Stimulated activated CD8-positive, alpha-beta memory T cell treated with anti-CD3 and anti-CD28 coated beads, Interleukin-4, amount 100 ng/mL, for 24 hours (primary cell): ENCODE measurements around the gene TRAF4.
"Not testable (repeated sequence)": the region's sequence is repeated elsewhere in the genome, so short reads cannot be mapped to it uniquely, and the experiment has no call there.

Experiments used
- DNase-seq: peaks from one replicate; pipeline ENCODE4 v3.0.0-alpha.2; 2020; ENCODE audit warnings: low read depth

Gene TRAF4

DNA sequence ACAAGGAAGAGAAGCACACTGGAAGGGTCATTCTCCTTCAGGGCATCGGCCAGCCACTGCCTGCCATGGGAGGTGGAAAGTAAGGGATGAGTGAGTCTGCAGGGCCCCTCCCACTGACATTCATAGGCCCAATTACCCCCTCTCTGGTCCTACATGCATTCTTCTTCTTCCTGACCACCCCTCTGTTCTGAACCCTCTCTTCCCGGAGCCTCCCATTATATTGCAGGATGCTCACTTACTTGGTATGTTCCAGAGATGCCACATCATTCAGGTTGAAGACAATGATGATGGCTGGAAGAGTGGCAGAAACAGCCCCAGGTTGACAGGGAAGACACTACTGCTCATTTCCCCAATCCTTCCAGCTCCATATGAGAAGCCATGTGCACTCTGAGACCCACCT is 28.6 kb upstream of the TRAF4 start:
- DNase-seq: no peak

DNA sequence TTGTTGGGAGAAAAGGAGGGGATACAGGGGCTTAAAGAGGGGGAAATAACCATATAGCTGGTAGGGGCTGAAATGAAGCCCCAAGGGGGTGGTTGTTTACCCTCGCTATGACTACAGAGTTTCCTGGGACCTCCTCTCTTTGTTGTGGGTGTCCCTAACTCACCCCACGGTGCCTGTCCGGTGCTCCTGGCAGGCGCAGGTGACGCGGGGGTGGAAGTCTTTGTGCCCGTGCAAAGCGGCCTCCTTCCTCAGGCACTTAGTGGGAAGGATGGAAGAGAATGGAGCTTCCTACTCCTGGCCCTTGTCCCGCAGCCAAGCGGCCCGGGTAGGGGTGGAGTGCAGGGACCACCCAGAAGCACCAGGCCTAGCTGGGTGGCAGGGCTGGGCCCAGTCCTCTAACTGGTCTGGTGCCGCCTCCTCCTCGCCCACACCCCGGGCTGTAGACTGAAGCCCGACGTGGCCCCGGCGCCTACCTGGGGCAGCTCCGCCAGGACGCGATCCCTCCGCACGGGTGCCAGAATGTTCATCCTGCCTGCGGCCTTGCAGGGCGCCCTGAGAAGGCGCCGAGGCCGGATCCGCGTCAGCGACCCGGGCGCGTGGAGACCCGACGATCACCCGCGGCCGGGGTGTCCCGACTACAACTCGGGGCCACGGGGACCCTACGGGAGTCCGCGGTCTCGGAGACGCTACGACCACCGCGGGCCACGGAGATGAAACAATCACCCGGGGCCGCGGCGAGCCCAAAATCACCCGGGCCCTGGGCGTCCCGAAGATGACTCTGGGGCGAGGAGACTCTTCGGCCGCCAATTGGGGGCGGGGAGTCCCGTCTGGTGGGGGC is 26.9 kb upstream of the TRAF4 start:
- DNase-seq: no peak

DNA sequence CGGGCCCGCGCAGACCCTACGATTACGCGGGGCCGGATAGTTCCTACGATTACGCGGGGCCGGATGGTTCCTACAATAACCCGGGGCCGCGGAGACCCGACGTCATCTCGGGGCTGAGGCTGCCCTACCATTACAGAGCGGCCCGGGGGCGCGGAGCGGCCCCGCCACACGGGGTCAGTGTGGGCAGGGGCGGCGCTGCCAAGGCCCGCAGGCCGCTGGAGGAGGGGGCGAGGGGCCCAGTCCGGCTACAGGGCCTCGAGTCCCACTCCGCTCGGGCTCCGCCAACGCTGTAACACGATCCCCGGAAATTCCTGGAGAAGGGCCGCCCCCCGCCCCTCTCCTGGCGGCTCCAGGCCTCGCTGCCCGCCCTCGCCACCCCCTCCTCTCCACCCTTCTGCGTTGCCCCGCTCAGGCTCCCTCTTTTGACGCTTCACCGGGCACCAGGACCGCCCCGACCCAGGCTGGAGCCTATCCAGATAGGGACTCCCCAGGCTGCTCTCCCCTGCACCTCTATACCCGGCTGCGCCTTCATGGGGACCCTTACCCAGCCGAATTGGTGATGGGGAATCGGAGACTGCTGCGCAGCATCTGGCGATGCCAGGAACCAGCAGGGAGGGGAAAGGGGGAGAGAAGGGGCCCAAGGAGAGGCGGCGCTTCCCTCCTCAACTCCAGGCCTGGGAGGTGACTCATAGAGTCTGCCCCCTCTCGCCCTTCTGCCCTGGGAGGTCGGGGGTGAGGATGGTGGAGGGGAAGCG is 26.1 kb upstream of the TRAF4 start, which contains the start of gene RAB34:
Gene RAB34, minus strand, starts transcription at position 291 of the 755 bp plus-strand sequence. CDS start 602 bp downstream, outside the sequence.
- DNase-seq: no peak

DNA sequence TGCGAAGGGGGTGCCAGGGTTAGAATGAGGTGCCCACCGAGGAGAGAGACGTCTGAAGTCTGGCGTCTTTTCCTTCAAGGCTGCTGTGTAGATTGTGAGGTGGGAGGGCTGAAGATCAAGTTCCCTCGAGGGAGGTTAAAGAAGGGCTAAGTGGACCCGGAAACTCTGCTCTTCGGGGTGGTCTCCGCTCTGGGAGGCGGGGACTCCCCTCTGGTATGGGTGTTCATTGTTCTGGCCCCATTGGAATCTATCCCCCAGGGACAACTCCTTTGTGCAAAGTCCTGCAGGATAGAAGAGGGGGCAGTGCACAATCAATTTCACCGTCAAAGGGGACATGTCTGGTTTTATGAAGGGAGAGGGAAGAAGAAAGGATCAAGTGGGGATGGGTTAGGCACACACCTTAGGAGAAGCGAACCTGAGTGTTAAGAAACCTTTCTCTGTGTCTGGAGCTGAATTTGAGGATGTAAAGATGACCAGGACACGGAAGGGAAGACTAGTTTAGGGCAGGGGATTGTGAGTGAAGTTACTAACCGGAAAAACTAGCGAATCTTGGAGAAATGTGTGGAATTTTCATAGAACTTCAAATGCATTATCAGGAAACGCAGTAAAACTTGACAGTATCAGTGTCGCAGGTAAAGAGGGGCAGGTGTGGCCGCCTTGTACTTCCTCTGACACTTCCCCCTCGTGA is 25.3 kb upstream of the TRAF4 start:
- DNase-seq: no peak

DNA sequence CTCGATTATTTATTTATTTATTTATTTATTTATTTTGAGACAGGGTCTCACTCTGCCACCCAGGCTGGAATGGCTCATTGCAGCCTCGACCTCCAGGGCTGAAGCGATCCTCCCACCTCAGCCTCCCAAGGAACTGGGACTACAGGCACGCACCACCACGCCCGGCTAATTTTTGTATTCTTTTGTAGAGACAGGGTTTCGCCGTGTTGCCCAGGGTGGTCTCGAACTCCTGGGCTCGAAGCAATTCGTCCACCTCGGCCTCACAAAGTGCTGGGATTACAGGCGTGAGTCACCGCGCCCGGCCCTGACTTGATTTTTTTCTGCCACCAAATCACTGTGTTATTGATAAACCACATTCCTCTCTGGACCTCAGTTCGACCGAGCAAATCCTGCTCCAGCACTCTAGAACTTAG is 24.8 kb upstream of the TRAF4 start:
- no peak for DNase-seq

DNA sequence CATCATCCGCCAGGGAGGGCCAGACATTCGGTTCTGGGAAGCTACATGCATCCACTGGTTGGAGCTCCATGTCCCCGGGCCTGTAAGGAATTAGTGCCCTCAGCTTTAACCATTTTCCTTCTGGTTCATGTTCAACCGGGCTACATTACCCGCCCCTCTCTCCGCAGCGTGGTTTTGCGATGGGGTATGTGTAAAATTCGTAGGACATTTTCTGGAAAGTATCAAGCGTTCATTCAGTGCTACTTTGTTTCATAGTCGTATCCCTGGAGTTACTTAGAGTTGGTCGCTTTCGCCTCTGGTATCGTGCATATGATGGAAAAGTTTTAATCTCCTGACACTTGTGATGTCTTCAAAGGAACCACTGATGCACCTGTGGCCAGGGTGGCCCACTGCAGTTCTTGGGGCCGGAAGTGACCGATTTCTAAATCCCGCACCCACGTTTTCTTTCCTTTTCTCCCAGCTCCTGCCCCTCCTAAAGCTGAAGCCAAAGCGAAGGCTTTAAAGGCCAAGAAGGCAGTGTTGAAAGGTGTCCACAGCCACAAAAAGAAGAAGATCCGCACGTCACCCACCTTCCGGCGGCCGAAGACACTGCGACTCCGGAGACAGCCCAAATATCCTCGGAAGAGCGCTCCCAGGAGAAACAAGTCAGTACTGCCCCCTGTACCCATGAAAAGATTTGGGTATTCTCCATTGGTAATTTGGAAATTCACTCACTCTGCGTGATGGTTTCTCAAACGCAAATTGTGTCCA is 23.4 kb upstream of the TRAF4 start:
- DNase-seq: no peak

DNA sequence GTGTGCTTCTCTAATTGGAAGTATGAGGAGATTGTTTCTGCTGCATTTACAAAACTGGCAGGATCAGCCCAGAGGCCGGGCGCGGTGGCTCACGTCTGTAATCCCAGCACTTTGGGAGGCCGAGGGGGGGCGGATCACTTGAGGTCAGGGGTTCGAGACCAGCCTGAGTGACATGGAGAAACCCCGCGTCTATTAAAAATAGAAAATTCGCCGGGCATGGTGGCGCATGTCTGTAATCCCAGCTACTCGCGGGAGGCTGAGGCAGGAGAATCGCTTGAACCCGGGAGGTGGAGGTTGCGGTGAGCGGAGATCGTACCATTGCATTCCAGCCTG is 22.8 kb upstream of the TRAF4 start:
- DNase-seq: not testable (repeated sequence)

DNA sequence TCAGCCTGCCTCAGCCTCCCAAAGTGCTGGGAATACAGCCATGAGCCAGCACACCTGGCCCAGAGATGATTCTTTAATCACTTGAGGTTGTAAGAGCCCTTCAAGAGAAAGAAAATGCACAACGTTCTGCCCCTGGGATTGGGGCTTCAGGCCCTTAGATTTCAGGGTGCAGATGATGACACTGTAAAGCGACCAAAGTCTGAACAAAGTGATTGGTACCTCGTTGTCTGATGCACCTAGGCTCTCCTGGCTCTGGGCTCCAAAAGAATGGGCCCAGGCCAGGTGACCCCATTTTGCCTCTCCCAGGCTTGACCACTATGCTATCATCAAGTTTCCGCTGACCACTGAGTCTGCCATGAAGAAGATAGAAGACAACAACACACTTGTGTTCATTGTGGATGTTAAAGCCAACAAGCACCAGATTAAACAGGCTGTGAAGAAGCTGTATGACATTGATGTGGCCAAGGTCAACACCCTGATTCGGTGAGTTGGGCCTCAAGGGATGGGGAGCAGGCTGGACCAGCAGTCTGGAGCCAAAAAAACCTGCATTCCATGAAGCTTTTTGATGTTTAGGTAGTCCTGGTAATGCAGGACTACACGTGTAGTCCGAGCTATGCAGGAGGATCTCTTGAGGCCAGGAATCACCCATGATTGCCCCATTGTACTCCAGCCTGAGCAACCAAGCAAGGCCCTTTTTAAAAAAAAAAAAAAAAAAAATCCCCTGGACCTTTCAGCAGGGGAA is 21.2 kb upstream of the TRAF4 start:
- no peak for DNase-seq

DNA sequence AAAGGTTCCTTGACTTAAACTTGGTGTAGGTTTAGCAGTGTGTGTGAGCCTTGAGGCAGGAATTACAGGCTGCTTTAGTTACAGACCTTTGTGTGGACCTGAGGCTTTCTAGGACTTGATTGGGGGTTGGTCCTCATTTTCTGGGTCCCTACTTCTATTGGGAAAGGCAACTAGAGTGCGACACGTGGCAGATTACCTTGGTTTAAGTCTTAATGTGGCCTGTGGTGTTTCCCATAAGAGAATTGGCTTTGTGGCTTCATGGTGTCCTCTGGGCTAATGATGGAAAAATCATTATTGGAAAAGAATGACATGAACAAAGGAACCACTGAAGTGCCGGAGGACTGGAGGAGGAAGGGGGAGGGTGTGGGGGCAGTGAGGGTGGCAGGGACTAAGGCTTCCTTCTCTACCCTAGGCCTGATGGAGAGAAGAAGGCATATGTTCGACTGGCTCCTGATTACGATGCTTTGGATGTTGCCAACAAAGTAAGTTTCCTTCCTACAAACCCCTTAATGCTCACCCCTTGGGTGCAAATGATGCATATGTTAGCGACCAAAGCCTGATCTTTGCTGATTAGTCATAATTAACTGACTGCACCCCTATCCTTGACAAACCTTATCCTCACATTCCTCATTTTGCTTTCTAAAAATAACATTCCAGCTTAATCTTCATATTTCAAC is 20.5 kb upstream of the TRAF4 start:
- DNase-seq: no peak

DNA sequence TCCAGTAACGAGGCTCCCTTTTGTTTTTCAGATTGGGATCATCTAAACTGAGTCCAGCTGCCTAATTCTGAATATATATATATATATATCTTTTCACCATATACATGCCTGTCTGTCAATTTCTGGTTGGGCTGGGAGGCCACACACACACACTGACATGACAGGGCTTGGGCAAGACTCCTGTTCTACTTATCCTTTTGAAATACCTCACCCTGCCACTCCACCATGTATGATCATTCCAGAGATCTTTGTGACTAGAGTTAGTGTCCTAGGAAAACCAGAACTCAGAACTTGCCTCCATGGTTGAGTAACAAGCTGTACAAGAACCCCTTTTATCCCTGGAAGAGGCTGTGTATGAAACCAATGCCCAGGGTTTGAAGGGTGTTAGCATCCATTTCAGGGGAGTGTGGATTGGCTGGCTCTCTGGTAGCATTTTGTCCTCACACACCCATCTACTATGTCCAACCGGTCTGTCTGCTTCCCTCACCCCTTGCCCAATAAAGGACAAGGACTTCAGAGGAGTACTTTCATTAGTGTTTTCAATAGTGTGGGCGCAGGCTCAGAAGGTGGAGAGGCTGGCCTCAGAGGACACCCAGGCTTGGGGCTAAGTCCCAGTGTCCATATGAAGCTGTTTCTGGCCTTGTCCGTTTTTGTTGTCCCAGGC is 19.8 kb upstream of the TRAF4 start:
- not testable (repeated sequence) for DNase-seq

DNA sequence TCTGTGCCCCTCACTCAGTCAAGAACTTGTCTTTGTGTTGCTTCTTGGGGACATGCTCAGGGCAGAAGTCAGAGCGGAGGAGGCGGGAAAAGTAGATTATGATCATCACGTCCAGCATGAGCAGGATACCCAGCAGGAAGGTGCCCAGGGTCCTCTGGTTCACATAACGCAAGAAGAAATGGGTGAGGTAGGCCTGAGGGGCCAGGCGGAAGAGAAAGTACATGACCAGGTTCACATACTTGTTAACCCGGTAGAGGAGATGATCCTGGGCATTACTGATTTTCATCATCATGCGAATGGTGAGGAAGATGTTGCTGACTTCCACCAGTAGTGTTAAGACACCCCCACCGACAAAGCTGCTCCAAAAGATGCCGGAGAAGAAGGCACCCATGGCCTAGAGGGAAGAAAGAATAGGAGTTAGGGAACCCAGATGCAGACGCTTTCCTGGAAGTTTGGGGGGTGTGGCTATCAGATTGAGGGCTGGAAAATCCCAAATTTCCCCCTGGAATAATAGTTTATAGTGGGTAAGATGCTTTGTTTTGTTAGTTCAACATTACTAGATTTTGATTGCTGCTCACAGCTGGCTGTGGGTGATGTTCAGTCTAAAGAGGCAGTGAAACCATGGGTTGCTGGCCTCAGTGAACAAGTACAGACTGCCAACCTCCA is 19.2 kb upstream of the TRAF4 start:
- DNase-seq: no peak

DNA sequence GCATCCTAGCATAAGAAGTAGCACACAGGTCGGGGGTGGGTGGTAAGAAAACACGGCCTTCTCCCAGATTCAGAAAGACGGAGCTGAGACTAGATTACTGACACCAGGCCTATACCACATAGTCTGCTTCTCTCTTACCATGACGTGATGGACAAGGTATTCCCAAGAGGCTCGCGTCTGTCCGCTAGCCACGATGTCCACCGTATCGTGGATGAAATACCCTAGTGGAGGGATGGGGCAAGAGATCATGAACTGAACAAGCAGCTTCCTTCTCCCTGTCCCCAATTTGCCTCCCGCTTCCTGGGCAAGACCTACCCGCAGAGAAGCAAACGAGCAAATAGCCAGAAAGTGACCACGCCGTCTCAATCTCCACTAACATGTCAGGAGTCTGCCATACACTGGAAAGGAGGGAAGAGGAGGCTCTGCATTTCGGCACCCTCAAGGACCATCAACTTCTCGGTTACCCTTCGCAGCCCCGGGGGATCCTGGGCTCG is 18.6 kb upstream of the TRAF4 start:
- DNase-seq: no peak

DNA sequence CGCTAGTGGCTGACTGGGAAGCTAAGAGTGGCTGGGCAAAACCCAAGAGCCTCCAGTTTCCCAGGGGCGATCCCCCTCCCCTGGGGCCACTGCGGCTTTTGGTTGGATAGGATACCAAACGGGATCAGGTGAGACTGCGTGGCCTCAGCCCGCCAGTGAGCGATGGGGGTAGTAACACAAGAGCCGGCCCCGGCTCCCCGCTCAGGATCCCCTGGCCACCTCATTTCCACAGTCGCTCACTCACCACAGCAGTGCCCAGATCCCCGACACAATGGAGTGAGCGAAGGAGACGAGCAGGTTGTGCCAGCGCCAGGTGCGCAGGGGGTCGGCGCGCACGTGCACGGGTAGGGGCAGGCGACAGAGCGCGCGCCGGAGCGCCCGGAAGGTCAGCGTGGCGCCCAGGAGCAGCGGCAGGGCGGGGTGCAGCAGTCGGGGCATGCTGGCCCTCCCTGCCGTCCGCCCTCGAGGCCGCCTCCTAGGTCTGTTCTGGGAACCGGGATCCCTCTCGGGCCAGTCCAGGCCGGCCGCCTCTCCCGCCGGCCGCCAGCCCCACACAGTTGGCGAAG is 18.1 kb upstream of the TRAF4 start:
- no peak for DNase-seq

DNA sequence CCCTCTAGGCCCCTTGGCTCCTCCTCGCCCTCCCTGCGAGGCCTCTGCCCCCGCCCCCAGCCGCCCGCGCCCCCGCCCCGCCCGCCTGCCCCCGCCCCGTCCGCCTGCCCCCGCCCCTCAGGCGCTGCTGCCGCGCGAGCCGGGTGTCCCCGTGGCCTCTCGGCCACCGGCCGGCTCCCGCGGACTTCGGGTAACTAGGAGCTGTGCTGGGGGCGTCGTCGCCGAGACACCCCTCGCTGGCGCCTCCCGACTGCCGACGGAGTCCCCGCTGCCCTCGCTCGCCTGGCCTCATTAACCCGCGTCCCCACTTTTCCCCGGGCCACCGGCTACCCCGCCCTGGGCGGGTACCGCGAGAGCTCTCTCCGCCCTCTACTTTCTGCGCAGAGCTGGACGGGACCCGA is 17.6 kb upstream of the TRAF4 start, which contains the start of gene TLCD1:
Gene TLCD1, minus strand, starts transcription at position 8 of the 401 bp plus-strand sequence. CDS start 136 bp downstream, outside the sequence.
- peak; percentile 64 for DNase-seq

DNA sequence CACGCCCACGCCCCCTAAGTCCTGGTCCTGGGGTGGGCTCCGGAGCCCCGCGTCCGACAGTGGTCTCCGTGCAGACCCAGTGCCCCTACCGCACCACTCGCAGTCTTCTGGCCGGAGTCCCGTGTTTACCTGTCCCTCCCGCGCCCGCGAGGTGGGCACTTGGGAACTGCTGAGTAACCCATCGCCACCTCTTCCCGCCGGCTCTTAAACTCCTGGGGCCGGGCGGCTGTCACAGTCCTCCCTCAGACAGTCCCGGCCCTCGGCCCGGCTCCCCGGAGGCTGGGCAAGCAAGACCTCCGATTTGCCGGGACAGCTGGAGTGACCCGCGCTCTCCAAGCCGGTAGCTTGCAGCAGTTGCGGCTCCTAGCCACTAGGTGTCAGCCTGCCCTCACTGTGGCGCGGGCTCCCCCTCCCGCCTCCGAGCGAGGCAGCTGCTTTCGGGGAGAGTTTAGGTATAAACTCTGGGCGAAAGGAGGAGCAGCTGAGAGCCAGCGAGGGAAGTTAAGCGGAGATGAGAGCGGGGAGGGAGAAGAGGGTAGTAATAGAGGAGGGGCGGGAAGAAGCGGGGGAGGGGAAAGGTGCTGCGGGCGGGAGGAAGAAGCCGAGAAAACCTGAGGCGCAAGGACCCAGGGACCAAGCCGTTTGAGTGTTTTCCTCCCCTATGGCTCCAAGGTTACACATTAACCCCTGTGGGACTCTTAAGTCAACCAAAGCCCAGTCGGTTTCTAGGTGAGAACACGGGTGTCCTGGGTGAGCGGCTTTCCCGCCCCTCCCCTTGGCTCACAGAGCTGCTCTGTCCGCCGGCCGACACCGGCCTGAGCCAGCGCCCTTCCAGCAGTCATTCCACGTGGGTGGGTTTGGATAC is 17.0 kb upstream of the TRAF4 start:
- peak; percentile 83 for DNase-seq

DNA sequence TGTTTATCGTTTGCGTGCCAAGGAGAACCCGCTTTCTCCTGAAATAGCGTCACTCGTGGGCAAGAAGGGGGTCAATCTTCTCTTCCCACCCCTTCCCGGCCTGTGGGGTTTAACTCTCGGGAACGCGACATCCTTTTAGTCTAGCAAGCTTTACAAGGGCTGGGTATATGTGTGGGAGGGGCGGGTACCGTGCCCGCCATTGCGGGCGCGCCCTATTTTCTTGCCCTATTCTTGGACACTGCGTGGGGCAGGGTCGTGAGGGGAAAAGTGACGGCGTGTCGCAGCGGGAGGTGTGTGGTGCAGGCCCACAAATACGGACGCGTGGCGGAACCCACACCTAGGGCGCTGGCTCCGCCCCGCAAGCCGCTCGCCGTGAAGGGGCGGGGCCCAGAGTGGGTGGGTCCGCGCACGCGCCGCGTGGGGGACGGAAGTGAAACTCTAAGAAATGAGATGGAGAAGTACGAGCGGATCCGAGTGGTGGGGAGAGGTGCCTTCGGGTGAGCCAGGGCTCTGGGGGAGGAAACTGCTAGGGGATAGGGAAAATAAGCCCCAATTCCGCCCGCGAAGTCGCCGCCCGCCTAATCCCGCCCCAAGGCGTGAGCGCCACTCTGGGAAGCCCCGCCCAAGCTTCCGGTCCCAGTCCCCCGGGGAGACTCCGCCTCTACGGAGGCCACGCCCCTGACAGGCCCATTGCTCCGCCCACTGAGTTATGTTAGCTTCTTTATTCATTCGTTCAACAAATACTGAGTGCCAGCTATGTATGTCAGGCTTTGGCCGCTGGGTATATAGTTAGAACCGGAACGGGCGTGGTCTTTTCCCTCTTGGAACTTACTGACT is 15.2 kb upstream of the TRAF4 start, which contains the start of gene NEK8:
Gene NEK8, plus strand, starts transcription at position 425 of the 837 bp plus-strand sequence. Its CDS starts 26 bp downstream, at position 451.
- DNase-seq: peak; percentile 94

DNA sequence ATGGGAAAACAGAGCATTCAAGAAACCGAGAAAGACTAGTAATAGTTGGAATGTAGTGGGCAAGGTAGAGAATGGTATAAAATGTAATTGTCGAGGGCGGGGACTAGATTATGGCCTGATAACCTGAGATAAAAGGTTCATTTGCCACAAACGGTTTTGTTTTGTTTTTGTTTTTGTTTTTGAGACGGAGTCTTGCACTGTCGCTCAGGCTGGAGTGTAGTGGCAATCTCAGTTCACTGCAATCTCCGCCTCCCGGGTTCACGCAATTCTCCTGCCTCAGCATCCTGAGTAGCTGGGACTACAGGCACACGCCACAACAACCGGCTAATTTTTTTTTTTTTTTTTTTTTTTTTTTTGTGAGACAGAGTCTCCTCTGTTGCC is 13.9 kb upstream of the TRAF4 start:
- DNase-seq: no peak
